B cell (primary cell): Measurements from ENCODE around the gene CHCHD5. TPM values are rescaled to one million over a fixed set of nuclear protein-coding genes. Genes with fewer than 3 reads are reported as not detected.

Experiments
- ATAC-seq: fragments of 200-7000 bp; cut with Tn5 transposase; one replicate; pipeline ENCODE4 v1.10.0; 2021; ENCODE audit warnings: low read depth, mild to moderate bottlenecking, moderate number of reproducible peaks, moderate library complexity
- CTCF ChIA-PET: fragments of 350-600 bp; sonication (Branson Sonifier 250); formaldehyde crosslinking; loops from one replicate; lab custom pipeline; 2021; ENCODE audit warnings: antibody characterized with exemption, inconsistent platforms; lab: Charles Lee
- POLR2A ChIA-PET: fragments of 350-600 bp; sonication (Branson Sonifier 250); formaldehyde crosslinking; loops from one replicate; lab custom pipeline; 2021; ENCODE audit warnings: antibody characterized with exemption; lab: Charles Lee
- DNase-seq: peaks from one replicate; pipeline ENCODE4 v3.0.0; 2013
- H2AFZ ChIP-seq: 2 replicates; pipeline ENCODE4 v1.6.1; 2012; ENCODE audit warnings: mild to moderate bottlenecking, low read depth, low read length; ENCODE audit not compliant: insufficient read depth, poor library complexity, severe bottlenecking
- H3K27ac ChIP-seq, 2 donors: 1 replicate in 1 of 2; 2 replicates in 1 of 2; pipeline ENCODE4 v1.5.1; 2012 to 2013; ENCODE audit warnings: low read length in 2 of 2, mild to moderate bottlenecking in 2 of 2, moderate library complexity in 1 of 2
- H3K27me3 ChIP-seq, 4 experiments: fragments of 200-600 bp in 1 of 4; sonication (generic) in 1 of 4; replicated peaks in 1 of 4; 1 replicate in 2 of 4; 2 replicates in 2 of 4; pipeline versions ENCODE4 v1.6.1 to v1.7.0; 2013 to 2016; ENCODE audit warnings: low read length in 3 of 4, mild to moderate bottlenecking in 2 of 4, mixed read lengths in 1 of 4, moderate library complexity in 1 of 4; ENCODE audit not compliant: insufficient read depth in 4 of 4, control insufficient read depth in 3 of 4; ENCODE audit errors: control extremely low read depth in 1 of 4
- H3K36me3 ChIP-seq, 2 experiments: replicated peaks in 1 of 2; 1 replicate in 1 of 2; 2 replicates in 1 of 2; pipeline versions ENCODE4 v1.6.1 to v1.7.1; 2013; ENCODE audit warnings: low read length in 1 of 2; ENCODE audit not compliant: insufficient read depth in 2 of 2, control insufficient read depth in 1 of 2; ENCODE audit errors: control extremely low read depth in 1 of 2, extremely low read depth in 1 of 2
- H3K4me1 ChIP-seq, 2 donors: fragments of 200-600 bp in 1 of 2; sonication (generic) in 1 of 2; 1 replicate in 1 of 2; 2 replicates in 1 of 2; pipeline versions ENCODE4 v1.5.1 to v1.6.1; 2013 to 2017; ENCODE audit warnings: low read length in 2 of 2; ENCODE audit not compliant: control insufficient read depth in 2 of 2, insufficient read depth in 2 of 2
- H3K4me2 ChIP-seq: replicated peaks from 2 replicates; pipeline ENCODE3; 2012; ENCODE audit warnings: mild to moderate bottlenecking, low read depth, low read length; ENCODE audit not compliant: poor library complexity, severe bottlenecking
- H3K4me3 ChIP-seq, 5 experiments: fragments of 200-600 bp in 1 of 5; sonication (generic) in 1 of 5; 1 replicate in 3 of 5; 2 replicates in 2 of 5; pipeline versions ENCODE4 v1.5.1 to v1.7.0; 2011 to 2016; ENCODE audit warnings: low read length in 4 of 5, mild to moderate bottlenecking in 4 of 5, low read depth in 2 of 5, control low read depth in 1 of 5, moderate library complexity in 1 of 5; ENCODE audit not compliant: insufficient read depth in 1 of 5; ENCODE audit errors: control extremely low read depth in 1 of 5, extremely low read depth in 1 of 5
- H3K79me2 ChIP-seq: fragments of 200-600 bp; sonication (generic); one replicate; pipeline ENCODE4 v1.6.0; 2016; ENCODE audit warnings: low read length; ENCODE audit not compliant: control insufficient read depth, insufficient read depth
- H3K9ac ChIP-seq: fragments of 200-600 bp; sonication (generic); 2 replicates; pipeline ENCODE4 v1.6.1; 2017; ENCODE audit warnings: mild to moderate bottlenecking, low read length, moderate library complexity
- H3K9me3 ChIP-seq, 3 donors: one replicate each; pipeline versions ENCODE4 v1.6.1 to v1.7.1; 2013; ENCODE audit warnings: low read length in 2 of 3; ENCODE audit not compliant: control insufficient read depth in 2 of 3, insufficient read depth in 1 of 3; ENCODE audit errors: control extremely low read depth in 1 of 3
- H4K20me1 ChIP-seq: 2 replicates; pipeline ENCODE4 v1.6.0; 2012; ENCODE audit warnings: mild to moderate bottlenecking, low read length; ENCODE audit not compliant: insufficient read depth, control insufficient read depth, poor library complexity, severe bottlenecking
- H3K27ac Mint-ChIP-seq: one replicate; pipeline ENCODE4 v1.8.0; 2021; ENCODE audit warnings: mixed read lengths
- H3K27me3 Mint-ChIP-seq: one replicate; pipeline ENCODE4 v1.8.0; 2021; ENCODE audit warnings: mixed read lengths
- H3K4me1 Mint-ChIP-seq: one replicate; pipeline ENCODE4 v1.8.0; 2021; ENCODE audit warnings: mixed read lengths
- H3K4me3 Mint-ChIP-seq: one replicate; pipeline ENCODE4 v1.8.0; 2021; ENCODE audit warnings: mixed read lengths
- H3K9me3 Mint-ChIP-seq: one replicate; pipeline ENCODE4 v1.8.0; 2022; ENCODE audit warnings: mixed read lengths; ENCODE audit not compliant: insufficient read depth
- CTCF ChIP-seq: fragments of 200-600 bp; IDR thresholded peaks from one replicate; pipeline ENCODE4 v1.8.0; 2022; ENCODE audit warnings: antibody characterized with exemption, mild to moderate bottlenecking
- EZH2 ChIP-seq: IDR thresholded peaks from 2 replicates; pipeline ENCODE4 v1.6.1; 2012; ENCODE audit warnings: borderline replicate concordance, low read depth, mild to moderate bottlenecking, moderate library complexity, low read length; ENCODE audit not compliant: insufficient read depth, poor library complexity, severe bottlenecking
- WGBS: methylation state at CpG from one replicate; pipeline ENCODE4 v1.1.5; 2013; ENCODE audit warnings: missing lambda C conversion rate; ENCODE audit not compliant: insufficient coverage; 5-methylcytosine and 5-hydroxymethylcytosine counted together
- intact Hi-C: fragments of 100-400 bp; cut with micrococcal nuclease; formaldehyde crosslinking; loops from one replicate; pipeline ENCODE4 v1.10.0; 2022
- polyA plus RNA-seq: library from polyadenylated mRNA; depleted of rRNA; stranded (reverse); fragments of >200 nt; gene quantifications from 2 replicates; pipeline ENCODE4 v1.2.3, GENCODE V29; 2012
- total RNA-seq, 2 donors: library from RNA; stranded (reverse); fragments of 120-200 nt in 1 of 2; gene quantifications; 1 replicate in 1 of 2; 2 replicates in 1 of 2; pipeline versions ENCODE4 v1.2.3 to v1.2.4, GENCODE V29; 2013 to 2022

The CHCHD5 gene
- total and polyA plus RNA-seq, 2 donors (not counting 1 experiment from before 2014, with no cell fraction given), result 19.9 to 34.5 TPM

DNA sequence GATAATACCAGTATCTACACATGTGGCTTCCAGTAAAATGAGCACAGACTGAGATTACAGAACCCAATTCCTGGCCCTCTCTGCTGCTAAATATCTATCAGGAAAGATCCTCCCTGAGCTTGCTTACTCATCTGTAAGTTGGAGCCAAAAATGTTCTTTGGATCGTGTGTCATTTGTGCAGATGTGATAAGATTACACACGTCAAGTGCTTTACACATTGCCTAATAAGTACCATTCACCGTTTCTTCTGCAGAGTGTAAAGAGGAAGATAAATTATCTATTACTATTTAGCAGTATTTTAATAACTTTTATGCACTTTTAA lies 38.1 kb downstream of the CHCHD5 start:
- Mint-ChIP-seq H3K4me3 (no peak overlapping the region), H3K9me3 (no peaks in the 10 kb centered on the region), H3K4me1 (peaks cover 10% of the 10 kb centered on the region), H3K27me3 (no peaks in the 10 kb centered on the region), H3K27ac (no peak overlapping the region)
- TF ChIP-seq EZH2 (no peak), CTCF (no peak)
- H3K4me2 ChIP-seq, result no peak overlapping the region
- no peak overlapping the region for H3K9ac ChIP-seq
- H3K4me3 ChIP-seq, result no peak overlapping the region
- no peak overlapping the region for H2AFZ ChIP-seq
- H4K20me1 ChIP-seq, result no peaks in the 10 kb centered on the region
- no peak overlapping the region for H3K27ac ChIP-seq
- WGBS, result no CpG with 5 or more reads among the region's 3 CpGs
- POLR2A ChIA-PET, result interaction anchor here (0.7 kb wide), 1 partner anchor 89 kb away, joined by 5 read pairs; no protein-coding TSS in a partner anchor
- peaks cover 5 to 24% of the 10 kb centered on the region in 2 donors for H3K4me1 ChIP-seq
- intact Hi-C loops, result loop anchor here (10.0 kb wide), 1 partner anchor 262 kb away; no protein-coding TSS in a partner anchor
- DNase-seq, result no peak
- no peaks in the 10 kb centered on the region for H3K9me3 ChIP-seq
- H3K79me2 ChIP-seq, result no peaks in the 10 kb centered on the region
- CTCF ChIA-PET, result interaction anchor here (0.6 to 16.6 kb wide), 3 partner anchors 42 to 190 kb away, joined by 3 to 496 read pairs (median 3); partner anchors contain the start of gene NT5DC4
- no peaks in the 10 kb centered on the region for H3K36me3 ChIP-seq
- no peak for ATAC-seq
- no peaks in the 10 kb centered on the region for H3K27me3 ChIP-seq

GRCh38 chr2:112623913-112624777 lies 39.7 kb downstream of the CHCHD5 start:
- peak overlapping the region; percentile 0 for H3K4me2 ChIP-seq
- peak; percentile 71 for ATAC-seq
- CTCF ChIA-PET, result interaction anchor here (0.7 to 16.6 kb wide), 8 partner anchors 11 to 1552 kb away, joined by 3 to 496 read pairs (median 36); partner anchors contain the start of genes NT5DC4 and SLC20A1
- 67% methylated on average over 6 of the region's 11 CpGs for WGBS
- intact Hi-C loops, result loop anchor here (10.0 kb wide), 1 partner anchor 261 kb away; no protein-coding TSS in a partner anchor
- Mint-ChIP-seq H3K27me3 (no peaks in the 10 kb centered on the region), H3K9me3 (no peaks in the 10 kb centered on the region), H3K4me3 (no peak overlapping the region), H3K27ac (peak overlapping the region; percentile 27), H3K4me1 (peaks cover 10% of the 10 kb centered on the region)
- no peak overlapping the region for H3K9ac ChIP-seq
- peak; percentile 25 for DNase-seq
- TF ChIP-seq CTCF (no peak), EZH2 (no peak)
- H3K27ac ChIP-seq, result no peak overlapping the region
- no peaks in the 10 kb centered on the region for H3K9me3 ChIP-seq
- peaks cover 5 to 24% of the 10 kb centered on the region in 2 donors for H3K4me1 ChIP-seq
- peak overlapping the region; percentile 9 for H2AFZ ChIP-seq
- H3K4me3 ChIP-seq, result no peak overlapping the region
- H3K79me2 ChIP-seq, result no peaks in the 10 kb centered on the region
- no peaks in the 10 kb centered on the region for H4K20me1 ChIP-seq
- no peaks in the 10 kb centered on the region for H3K27me3 ChIP-seq
- POLR2A ChIA-PET, result no interaction called here
- H3K36me3 ChIP-seq, result no peaks in the 10 kb centered on the region
